ENCODE data around the gene NPIPA1. TPM values are rescaled to one million over a fixed set of nuclear protein-coding genes. Genes with fewer than 3 reads are reported as not detected.

NPIPA1 gene
- total RNA-seq, 2 donors from 2014 or later: 177 to 183 TPM

DNA sequence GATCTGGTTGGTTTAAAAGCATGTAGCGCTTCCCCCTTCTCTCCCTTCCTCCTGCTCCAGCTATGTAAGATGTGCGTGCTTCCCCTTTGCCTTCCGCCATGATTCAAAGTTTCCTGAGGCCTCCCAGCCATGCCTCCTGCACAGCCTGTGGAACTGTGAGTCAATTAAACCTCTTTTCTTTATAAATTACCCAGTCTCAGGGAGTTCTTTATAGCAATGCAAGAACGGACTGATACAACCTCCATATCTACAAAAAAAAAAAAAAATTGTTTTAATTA lies 21.0 kb downstream of the NPIPA1 start:
- no peak overlapping the region for H3K27ac Mint-ChIP-seq
- Histone ChIP-seq H3K9ac (ENCODE audit: extremely low read depth, low read length, poor library complexity, severe bottlenecking) (no peak overlapping the region), H3K27me3 (ENCODE audit: control insufficient read depth, insufficient read depth, low read length, poor library complexity, severe bottlenecking) (no peaks in the 10 kb centered on the region), H3K4me3 (ENCODE audit: low read length) (no peak overlapping the region), H3K36me3 (ENCODE audit: control insufficient read depth, insufficient read depth, low read length) (no peaks in the 10 kb centered on the region), H3K9me3 (ENCODE audit: control insufficient read depth, low read length) (peaks cover under 1% of the 10 kb centered on the region), H3K27ac (ENCODE audit: low read depth, low read length) (no peak overlapping the region), H3K4me1 (ENCODE audit: control insufficient read depth, insufficient read depth, low read length) (no peaks in the 10 kb centered on the region)
- DNase-seq: no peak
- H3K4me1 Mint-ChIP-seq: peaks cover 3% of the 10 kb centered on the region
- no peaks in the 10 kb centered on the region for H3K36me3 Mint-ChIP-seq (ENCODE audit: low read depth)
- WGBS, 2 experiments (ENCODE audit: insufficient coverage in 1 of 2, insufficient read length in 1 of 2): 89 to 93% methylated on average over 4 of the region's 4 CpGs
- no peaks in the 10 kb centered on the region for H3K27me3 Mint-ChIP-seq (ENCODE audit: insufficient read depth)
- H3K9me3 Mint-ChIP-seq: no peaks in the 10 kb centered on the region
- H3K4me3 Mint-ChIP-seq: no peak overlapping the region
- TF ChIP-seq, protein P1, sequence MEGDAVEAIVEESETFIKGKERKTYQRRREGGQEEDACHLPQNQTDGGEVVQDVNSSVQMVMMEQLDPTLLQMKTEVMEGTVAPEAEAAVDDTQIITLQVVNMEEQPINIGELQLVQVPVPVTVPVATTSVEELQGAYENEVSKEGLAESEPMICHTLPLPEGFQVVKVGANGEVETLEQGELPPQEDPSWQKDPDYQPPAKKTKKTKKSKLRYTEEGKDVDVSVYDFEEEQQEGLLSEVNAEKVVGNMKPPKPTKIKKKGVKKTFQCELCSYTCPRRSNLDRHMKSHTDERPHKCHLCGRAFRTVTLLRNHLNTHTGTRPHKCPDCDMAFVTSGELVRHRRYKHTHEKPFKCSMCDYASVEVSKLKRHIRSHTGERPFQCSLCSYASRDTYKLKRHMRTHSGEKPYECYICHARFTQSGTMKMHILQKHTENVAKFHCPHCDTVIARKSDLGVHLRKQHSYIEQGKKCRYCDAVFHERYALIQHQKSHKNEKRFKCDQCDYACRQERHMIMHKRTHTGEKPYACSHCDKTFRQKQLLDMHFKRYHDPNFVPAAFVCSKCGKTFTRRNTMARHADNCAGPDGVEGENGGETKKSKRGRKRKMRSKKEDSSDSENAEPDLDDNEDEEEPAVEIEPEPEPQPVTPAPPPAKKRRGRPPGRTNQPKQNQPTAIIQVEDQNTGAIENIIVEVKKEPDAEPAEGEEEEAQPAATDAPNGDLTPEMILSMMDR (conservative IDR thresholded peaks at IDR 0.05): no peak

DNA sequence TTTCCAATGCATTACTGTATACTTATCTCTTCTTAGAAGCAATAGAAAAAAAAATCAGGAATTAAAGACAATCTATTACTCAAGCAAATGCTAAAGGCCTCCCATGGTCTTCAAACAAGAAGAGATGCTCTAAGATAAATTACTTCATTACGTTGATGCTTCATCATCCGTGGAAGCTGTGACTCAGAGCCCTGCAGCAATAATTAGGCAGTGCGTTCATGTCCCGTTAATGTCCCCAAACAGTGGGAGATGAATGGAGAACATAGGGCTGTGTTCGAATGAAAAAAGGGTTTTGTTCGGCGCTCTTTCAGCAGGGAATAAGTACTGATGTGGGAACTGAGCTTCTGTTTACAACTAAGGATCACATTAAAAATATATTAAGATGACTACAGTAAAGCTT lies 21.7 kb downstream of the NPIPA1 start:
- Mint-ChIP-seq H3K27me3 (ENCODE audit: insufficient read depth) (no peaks in the 10 kb centered on the region), H3K27ac (no peak overlapping the region), H3K36me3 (ENCODE audit: low read depth) (no peaks in the 10 kb centered on the region), H3K4me3 (no peak overlapping the region), H3K4me1 (peaks cover 3% of the 10 kb centered on the region), H3K9me3 (no peaks in the 10 kb centered on the region)
- TF ChIP-seq, protein P1 (conservative IDR thresholded peaks at IDR 0.05): no peak
- Histone ChIP-seq H3K9ac (ENCODE audit: extremely low read depth, low read length, poor library complexity, severe bottlenecking) (no peak overlapping the region), H3K36me3 (ENCODE audit: control insufficient read depth, insufficient read depth, low read length) (no peaks in the 10 kb centered on the region), H3K27me3 (ENCODE audit: control insufficient read depth, insufficient read depth, low read length, poor library complexity, severe bottlenecking) (no peaks in the 10 kb centered on the region), H3K9me3 (ENCODE audit: control insufficient read depth, low read length) (peaks cover 5% of the 10 kb centered on the region), H3K27ac (ENCODE audit: low read depth, low read length) (no peak overlapping the region), H3K4me1 (ENCODE audit: control insufficient read depth, insufficient read depth, low read length) (no peaks in the 10 kb centered on the region), H3K4me3 (ENCODE audit: low read length) (no peak overlapping the region)
- peak; percentile 33 for DNase-seq
- 78 to 85% methylated on average over 7 of the region's 7 CpGs for WGBS, 2 experiments (ENCODE audit: insufficient coverage in 1 of 2, insufficient read length in 1 of 2)

DNA sequence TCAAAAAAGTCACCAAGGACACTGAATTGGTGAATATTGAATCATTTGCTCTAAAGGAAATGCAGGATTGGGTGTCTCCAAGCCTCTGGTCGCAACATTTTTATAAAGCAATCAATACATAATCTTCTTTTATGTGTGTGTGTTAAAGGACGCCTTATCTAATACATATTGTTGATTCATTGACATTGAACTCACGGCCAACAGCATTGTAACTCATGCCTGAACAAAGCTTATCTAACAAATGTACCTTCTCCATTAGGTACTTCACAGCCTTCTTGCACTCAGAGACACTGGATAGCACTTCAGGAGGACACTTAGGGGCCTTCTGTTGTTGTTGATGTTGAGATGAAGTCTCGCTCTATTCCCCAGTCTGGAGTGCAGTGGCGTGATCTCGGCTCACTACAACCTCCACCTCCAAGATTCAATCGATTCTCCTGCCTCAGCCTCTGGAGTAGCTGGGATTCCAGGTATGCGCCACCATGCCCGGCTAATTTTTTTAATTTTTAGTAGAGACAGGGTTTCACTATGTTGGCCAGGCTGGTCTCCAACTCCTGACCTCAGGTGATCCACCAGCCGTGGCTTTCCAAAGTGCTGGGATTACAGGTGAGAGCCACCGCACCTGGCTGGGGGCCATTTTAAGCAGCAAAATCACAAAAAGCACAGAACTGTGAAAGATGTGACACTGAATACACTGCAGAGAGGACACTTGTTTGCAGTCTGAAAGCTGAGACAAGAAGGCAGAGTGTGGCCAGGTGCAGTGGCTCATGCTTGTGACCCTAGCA lies 24.4 kb downstream of the NPIPA1 start:
- no peaks in the 10 kb centered on the region for H3K36me3 Mint-ChIP-seq (ENCODE audit: low read depth)
- no peak overlapping the region for H3K27ac Mint-ChIP-seq
- H3K9ac ChIP-seq (ENCODE audit: extremely low read depth, low read length, poor library complexity, severe bottlenecking): no peak overlapping the region
- H3K27me3 ChIP-seq (ENCODE audit: control insufficient read depth, insufficient read depth, low read length, poor library complexity, severe bottlenecking): no peaks in the 10 kb centered on the region
- no peak overlapping the region for H3K27ac ChIP-seq (ENCODE audit: low read depth, low read length)
- H3K36me3 ChIP-seq (ENCODE audit: control insufficient read depth, insufficient read depth, low read length): no peaks in the 10 kb centered on the region
- TF ChIP-seq, protein P1 (conservative IDR thresholded peaks at IDR 0.05): no peak
- H3K4me1 Mint-ChIP-seq: no peaks in the 10 kb centered on the region
- peak; percentile 43 for DNase-seq
- no peaks in the 10 kb centered on the region for H3K4me1 ChIP-seq (ENCODE audit: control insufficient read depth, insufficient read depth, low read length)
- no peaks in the 10 kb centered on the region for H3K27me3 Mint-ChIP-seq (ENCODE audit: insufficient read depth)
- peaks cover 5% of the 10 kb centered on the region for H3K9me3 ChIP-seq (ENCODE audit: control insufficient read depth, low read length)
- no peak overlapping the region for H3K4me3 ChIP-seq (ENCODE audit: low read length)
- no peak overlapping the region for H3K4me3 Mint-ChIP-seq
- no peaks in the 10 kb centered on the region for H3K9me3 Mint-ChIP-seq
- 92 to 97% methylated on average over 9 to 11 of the region's 11 CpGs for WGBS, 2 experiments (ENCODE audit: insufficient coverage in 1 of 2, insufficient read length in 1 of 2)

Data from endodermal cell (in vitro differentiated cells).